Breast epithelium (tissue), 3 donors: ENCODE results near the gene DST.

Source experiments
- POLR2A ChIP-seq: fragments of 450-650 bp; IDR thresholded peaks from one replicate; pipeline ENCODE4 v1.6.1; 2016; ENCODE audit warnings: antibody characterized with exemption, mild to moderate bottlenecking, moderate library complexity
- POLR2AphosphoS5 ChIP-seq, 3 donors: sonication (generic); formaldehyde crosslinking; IDR thresholded peaks; one replicate each; pipeline ENCODE4 v1.6.1; 2017; ENCODE audit warnings: antibody characterized with exemption in 3 of 3
- TF ChIP-seq, protein P1 (sequence below), 3 donors: fragments of 450-650 bp; IDR thresholded peaks; one replicate each; pipeline ENCODE4 v1.5.1; 2016 to 2017; ENCODE audit warnings: antibody characterized with exemption in 3 of 3, mild to moderate bottlenecking in 3 of 3, moderate library complexity in 3 of 3

GRCh38 chr6:56484669-56485068 lies 158.0 kb downstream of the DST start:
- TF ChIP-seq, protein P1, sequence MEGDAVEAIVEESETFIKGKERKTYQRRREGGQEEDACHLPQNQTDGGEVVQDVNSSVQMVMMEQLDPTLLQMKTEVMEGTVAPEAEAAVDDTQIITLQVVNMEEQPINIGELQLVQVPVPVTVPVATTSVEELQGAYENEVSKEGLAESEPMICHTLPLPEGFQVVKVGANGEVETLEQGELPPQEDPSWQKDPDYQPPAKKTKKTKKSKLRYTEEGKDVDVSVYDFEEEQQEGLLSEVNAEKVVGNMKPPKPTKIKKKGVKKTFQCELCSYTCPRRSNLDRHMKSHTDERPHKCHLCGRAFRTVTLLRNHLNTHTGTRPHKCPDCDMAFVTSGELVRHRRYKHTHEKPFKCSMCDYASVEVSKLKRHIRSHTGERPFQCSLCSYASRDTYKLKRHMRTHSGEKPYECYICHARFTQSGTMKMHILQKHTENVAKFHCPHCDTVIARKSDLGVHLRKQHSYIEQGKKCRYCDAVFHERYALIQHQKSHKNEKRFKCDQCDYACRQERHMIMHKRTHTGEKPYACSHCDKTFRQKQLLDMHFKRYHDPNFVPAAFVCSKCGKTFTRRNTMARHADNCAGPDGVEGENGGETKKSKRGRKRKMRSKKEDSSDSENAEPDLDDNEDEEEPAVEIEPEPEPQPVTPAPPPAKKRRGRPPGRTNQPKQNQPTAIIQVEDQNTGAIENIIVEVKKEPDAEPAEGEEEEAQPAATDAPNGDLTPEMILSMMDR (IDR thresholded peaks at IDR 0.05) = no peak
- TF ChIP-seq POLR2AphosphoS5 (IDR thresholded peaks at IDR 0.05) (no peak), POLR2A (no peak)
